Esophagus muscularis mucosa (tissue), 2 donors: ENCODE results near the gene NELFB.

ENCODE experiments used
- POLR2A ChIP-seq: fragments of 450-650 bp; IDR thresholded peaks from one replicate; pipeline ENCODE4 v1.6.1; 2017; ENCODE audit warnings: antibody characterized with exemption, moderate library complexity, mild to moderate bottlenecking, low read depth
- POLR2AphosphoS5 ChIP-seq, 2 donors: sonication (generic); formaldehyde crosslinking; IDR thresholded peaks; one replicate each; pipeline ENCODE4 v1.6.1; 2017; ENCODE audit warnings: antibody characterized with exemption in 2 of 2

- no peak for TF ChIP-seq POLR2AphosphoS5 (IDR thresholded peaks at IDR 0.05)
- TF ChIP-seq POLR2A = no peak
Observed at GRCh38 chr9:137231372-137232039, 23.6 kb upstream of the NELFB start.
